ENCODE measurements around the gene GRK5.

DNA sequence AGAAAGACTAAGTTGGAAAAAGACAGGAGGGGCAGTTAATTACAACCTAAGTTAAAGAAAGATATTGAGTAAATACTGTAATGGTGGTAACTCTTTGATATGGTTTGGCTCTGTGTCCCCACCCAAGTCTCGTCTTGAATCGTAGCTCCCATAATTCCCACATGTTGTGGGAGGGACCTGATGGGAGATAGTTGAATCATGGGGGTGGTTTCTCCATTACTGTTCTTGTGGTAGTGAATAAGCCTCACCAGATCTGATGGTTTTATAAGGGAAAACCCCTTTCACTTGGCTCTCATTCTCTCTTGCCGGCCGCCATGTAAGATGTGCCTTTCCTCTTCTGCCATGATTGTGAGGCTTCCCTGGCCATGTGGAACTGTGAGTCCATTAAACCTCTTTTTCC lies 143.8 kb downstream of the GRK5 start:
- TF ChIP-seq CTCF (IDR thresholded peaks at IDR 0.05) = no peak
- TF ChIP-seq POLR2A (IDR thresholded peaks at IDR 0.05) = no peak
